ENCODE data around the gene HSBP1L1. TPM values are rescaled to one million over a fixed set of nuclear protein-coding genes. Genes with fewer than 3 reads are reported as not detected.

The HSBP1L1 gene
- 1.6 and 2.0 TPM in 2 replicates for total RNA-seq
- long read RNA-seq, partial matches to known transcripts, result 0 of 1 reads
- long read RNA-seq, other reads (novel, unspliced or antisense), result 1 of 1 reads

DNA sequence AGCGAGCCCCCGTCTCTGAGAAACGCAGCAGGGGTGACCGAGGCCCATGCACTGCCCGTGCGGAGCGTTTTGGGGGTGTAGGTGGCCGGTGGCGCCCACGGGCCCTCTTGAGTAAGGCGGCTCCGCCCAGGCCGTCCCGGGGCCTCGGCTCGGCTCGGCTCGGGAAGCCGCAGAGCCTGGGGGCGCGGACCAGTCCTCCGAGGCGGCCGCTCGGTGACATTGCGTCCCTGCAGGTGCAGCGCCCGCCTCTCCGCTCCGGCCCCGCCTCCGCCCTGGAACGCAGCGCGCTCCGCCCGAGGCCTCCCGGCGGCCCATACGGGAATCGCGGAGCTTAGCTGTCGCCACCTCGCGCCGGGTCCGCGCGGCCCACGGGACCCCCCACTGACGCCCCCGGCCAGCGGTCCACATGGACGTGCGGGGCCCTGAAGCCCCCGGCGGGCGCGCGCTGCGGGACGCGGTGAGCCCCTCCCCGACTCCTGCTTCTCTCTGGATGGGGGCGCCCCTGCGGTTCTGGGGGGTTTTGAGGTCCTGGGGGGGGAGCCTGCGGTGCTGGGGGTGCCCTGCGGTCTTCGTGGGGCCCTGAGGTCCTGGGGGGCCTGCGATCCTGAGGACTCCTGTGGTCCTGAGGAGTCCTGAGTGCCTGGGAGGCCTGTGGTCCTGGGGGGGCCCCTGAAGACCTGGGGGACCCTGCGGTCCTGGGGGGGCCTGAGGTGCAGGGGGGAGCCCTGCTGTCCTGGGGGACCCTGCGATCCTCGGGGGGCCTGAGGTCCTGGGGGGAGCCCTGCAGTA lies at the start of gene HSBP1L1:
TSS of gene HSBP1L1 (plus strand) at position 314 of the 789 bp plus-strand sequence. CDS start at position 407, 93 bp downstream.
- Mint-ChIP-seq H3K4me3 (ENCODE audit: unreplicated experiment) (peak within 1 kb of the TSS; percentile 57), H3K36me3 (ENCODE audit: unreplicated experiment) (no peaks in the 10 kb centered on the region), H3K27me3 (ENCODE audit: unreplicated experiment) (no peaks in the 10 kb centered on the region), H3K27ac (ENCODE audit: unreplicated experiment) (peak within 1 kb of the TSS; percentile 52), H3K4me1 (ENCODE audit: unreplicated experiment) (peaks cover 15% of the 10 kb centered on the region), H3K9me3 (ENCODE audit: unreplicated experiment) (no peaks in the 10 kb centered on the region)
- TF ChIP-seq, protein P1, sequence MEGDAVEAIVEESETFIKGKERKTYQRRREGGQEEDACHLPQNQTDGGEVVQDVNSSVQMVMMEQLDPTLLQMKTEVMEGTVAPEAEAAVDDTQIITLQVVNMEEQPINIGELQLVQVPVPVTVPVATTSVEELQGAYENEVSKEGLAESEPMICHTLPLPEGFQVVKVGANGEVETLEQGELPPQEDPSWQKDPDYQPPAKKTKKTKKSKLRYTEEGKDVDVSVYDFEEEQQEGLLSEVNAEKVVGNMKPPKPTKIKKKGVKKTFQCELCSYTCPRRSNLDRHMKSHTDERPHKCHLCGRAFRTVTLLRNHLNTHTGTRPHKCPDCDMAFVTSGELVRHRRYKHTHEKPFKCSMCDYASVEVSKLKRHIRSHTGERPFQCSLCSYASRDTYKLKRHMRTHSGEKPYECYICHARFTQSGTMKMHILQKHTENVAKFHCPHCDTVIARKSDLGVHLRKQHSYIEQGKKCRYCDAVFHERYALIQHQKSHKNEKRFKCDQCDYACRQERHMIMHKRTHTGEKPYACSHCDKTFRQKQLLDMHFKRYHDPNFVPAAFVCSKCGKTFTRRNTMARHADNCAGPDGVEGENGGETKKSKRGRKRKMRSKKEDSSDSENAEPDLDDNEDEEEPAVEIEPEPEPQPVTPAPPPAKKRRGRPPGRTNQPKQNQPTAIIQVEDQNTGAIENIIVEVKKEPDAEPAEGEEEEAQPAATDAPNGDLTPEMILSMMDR (IDR thresholded peaks at IDR 0.05), result peak; percentile 23
- DNase-seq (ENCODE audit: extremely low spot score, unreplicated experiment), result no peak

DNA sequence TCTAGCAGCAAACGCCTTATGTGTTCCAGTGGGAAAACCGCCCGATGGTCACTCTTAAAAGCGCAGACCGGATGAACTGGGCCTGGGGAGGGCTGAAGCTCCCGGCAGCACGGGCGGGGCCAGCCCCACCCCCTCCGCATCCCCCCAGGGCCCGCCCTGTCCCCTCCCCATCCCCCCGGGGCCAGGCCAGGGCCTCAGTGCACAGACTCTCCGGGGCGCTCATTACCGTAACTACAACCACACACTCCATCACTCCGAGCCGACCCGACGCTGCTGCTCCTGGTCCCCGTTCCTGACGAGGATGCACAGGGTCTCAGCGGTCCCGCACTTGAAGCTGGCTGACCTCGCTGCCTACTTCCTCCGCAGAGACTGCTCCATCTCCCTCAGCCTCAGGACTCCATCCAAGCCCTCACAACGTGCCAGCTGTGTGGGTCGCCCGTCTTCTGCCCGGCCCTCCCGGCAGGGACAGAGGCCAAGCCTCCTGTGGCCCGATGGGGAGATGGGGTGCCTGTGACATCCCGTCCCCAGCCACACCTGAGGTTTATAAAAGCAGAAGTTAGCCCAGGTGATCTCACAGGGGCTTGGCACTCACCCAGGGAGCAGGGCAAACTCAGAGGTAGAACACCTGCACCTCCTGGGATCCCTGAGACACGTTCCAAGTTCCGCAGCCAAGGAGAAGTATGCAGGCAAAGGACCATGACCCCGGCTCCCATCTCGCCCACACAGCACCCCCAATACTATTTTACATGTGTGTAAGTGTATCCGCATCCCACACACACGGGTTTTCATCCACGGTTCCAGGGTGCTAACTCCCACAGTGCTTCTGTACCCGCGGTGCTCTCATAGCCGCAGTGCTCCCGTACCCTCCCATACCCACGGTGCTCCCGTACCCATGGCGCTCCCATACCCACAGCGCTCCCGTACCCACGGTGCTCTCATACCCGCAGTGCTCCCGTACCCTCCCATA lies 49.0 kb upstream of the HSBP1L1 start:
- no peaks in the 10 kb centered on the region for H3K9me3 Mint-ChIP-seq (ENCODE audit: unreplicated experiment)
- TF ChIP-seq, protein P1 (IDR thresholded peaks at IDR 0.05), result no peak
- no peak overlapping the region for H3K4me3 Mint-ChIP-seq (ENCODE audit: unreplicated experiment)
- H3K27ac Mint-ChIP-seq (ENCODE audit: unreplicated experiment), result no peak overlapping the region
- no peaks in the 10 kb centered on the region for H3K27me3 Mint-ChIP-seq (ENCODE audit: unreplicated experiment)
- peaks cover 38% of the 10 kb centered on the region for H3K36me3 Mint-ChIP-seq (ENCODE audit: unreplicated experiment)
- peaks cover 3% of the 10 kb centered on the region for H3K4me1 Mint-ChIP-seq (ENCODE audit: unreplicated experiment)
- peak; percentile 82 for DNase-seq (ENCODE audit: extremely low spot score, unreplicated experiment)

DNA sequence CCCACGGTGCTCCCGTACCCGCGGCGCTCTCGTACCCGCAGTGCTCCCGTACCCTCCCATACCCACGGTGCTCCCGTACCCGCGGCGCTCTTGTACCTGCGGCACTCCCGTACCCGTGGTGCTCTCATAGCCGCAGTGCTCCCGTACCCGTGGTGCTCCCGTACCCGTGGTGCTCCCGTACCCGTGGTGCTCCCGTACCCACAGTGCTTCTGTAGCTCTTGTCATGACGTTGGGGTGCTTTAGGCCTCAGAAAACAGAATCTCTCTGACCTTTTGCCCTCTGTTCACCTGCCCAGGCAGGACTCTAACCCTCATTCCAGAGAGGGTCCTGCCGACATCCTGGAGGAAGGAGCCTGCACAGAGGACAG lies 48.3 kb upstream of the HSBP1L1 start:
- Mint-ChIP-seq H3K9me3 (ENCODE audit: unreplicated experiment) (no peaks in the 10 kb centered on the region), H3K4me3 (ENCODE audit: unreplicated experiment) (no peak overlapping the region), H3K4me1 (ENCODE audit: unreplicated experiment) (peaks cover 3% of the 10 kb centered on the region), H3K36me3 (ENCODE audit: unreplicated experiment) (peaks cover 33% of the 10 kb centered on the region), H3K27me3 (ENCODE audit: unreplicated experiment) (no peaks in the 10 kb centered on the region), H3K27ac (ENCODE audit: unreplicated experiment) (no peak overlapping the region)
- TF ChIP-seq, protein P1 (IDR thresholded peaks at IDR 0.05), result no peak
- DNase-seq (ENCODE audit: extremely low spot score, unreplicated experiment), result no peak

DNA sequence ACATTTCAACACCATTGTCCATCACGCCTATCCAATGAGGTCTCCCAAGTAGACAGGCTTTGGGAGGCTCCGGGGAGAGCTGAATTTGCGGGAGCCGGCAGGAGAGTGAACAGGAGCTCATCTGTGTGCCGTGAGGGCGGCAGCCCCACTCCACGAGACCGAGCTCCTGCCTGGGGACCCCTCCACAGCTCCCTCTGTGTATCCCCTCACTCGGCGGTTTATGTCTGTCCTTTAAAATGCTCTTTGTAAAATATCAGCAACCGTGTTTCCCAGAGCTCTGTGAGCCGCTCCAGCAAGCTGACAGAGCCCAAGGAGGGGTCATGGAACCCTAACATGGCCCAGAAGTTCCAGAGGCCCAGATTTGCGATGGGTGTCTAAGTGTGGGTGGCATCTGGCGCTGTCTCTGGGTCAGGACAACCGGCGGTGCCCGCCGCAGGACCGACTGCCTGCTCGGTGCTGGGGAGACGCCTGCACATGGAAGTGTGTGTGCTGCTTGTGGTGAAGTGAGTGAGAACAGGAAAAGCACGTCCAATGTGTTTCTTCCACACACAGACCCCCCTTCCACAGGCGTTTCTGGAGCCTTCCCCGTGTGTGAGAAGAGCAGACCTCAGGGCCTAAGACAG lies 47.8 kb upstream of the HSBP1L1 start:
- Mint-ChIP-seq H3K27me3 (ENCODE audit: unreplicated experiment) (no peaks in the 10 kb centered on the region), H3K27ac (ENCODE audit: unreplicated experiment) (no peak overlapping the region), H3K9me3 (ENCODE audit: unreplicated experiment) (no peaks in the 10 kb centered on the region), H3K4me3 (ENCODE audit: unreplicated experiment) (no peak overlapping the region), H3K36me3 (ENCODE audit: unreplicated experiment) (peaks cover 33% of the 10 kb centered on the region), H3K4me1 (ENCODE audit: unreplicated experiment) (peaks cover 3% of the 10 kb centered on the region)
- DNase-seq (ENCODE audit: extremely low spot score, unreplicated experiment), result peak; percentile 73
- TF ChIP-seq, protein P1 (IDR thresholded peaks at IDR 0.05), result no peak

All from osteocyte (in vitro differentiated cells).